Ishikawa (cell line): Measurements from ENCODE around the gene CACNA2D3.

ENCODE experiments used
- CEBPB ChIP-seq: IDR thresholded peaks from 2 replicates; pipeline ENCODE4 v1.6.1; 2012
- CREB1 ChIP-seq: IDR thresholded peaks from 2 replicates; pipeline ENCODE4 v1.6.1; 2012; ENCODE audit warnings: low read depth
- FOXM1 ChIP-seq: IDR thresholded peaks from 2 replicates; pipeline ENCODE4 v1.6.1; 2012; ENCODE audit warnings: low read depth, borderline replicate concordance
- MAX ChIP-seq: IDR thresholded peaks from 2 replicates; pipeline ENCODE4 v1.6.1; 2012
- REST ChIP-seq: IDR thresholded peaks from 2 replicates; pipeline ENCODE4 v1.6.1; 2012; ENCODE audit warnings: low read depth, mild to moderate bottlenecking
- YY1 ChIP-seq: IDR thresholded peaks from 2 replicates; pipeline ENCODE4 v1.6.1; 2012; ENCODE audit warnings: low read depth

- no peak for TF ChIP-seq MAX
- TF ChIP-seq CREB1, result no peak
- TF ChIP-seq YY1, result no peak
- no peak for TF ChIP-seq CEBPB
- no peak for TF ChIP-seq REST
- TF ChIP-seq FOXM1, result no peak
These were observed 115.6 kb downstream of the CACNA2D3 start for GRCh38 chr3:54237788-54238502.
